ENCODE data around the gene PDRG1.

DNA sequence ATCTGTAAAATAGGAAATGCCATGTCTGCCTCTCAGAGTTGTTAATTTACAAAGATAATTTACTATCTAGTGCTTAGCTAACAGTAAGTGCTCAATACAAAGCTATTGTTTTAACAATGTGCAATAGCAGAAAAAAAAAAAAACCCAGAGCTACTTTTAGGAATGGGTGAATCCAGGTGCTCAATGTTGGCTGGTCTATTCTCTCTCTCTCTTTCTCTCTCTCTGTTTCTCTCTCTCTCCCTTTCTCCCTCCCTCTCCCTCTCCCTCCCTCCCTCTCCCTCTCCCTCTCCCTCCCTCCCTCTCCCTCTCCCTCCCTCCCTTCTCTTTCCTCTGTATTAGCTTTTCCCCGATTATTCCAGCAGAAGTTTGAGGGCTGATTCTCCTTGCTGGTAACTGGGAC lies 14.0 kb downstream of the PDRG1 start:
- TF ChIP-seq CTCF (IDR thresholded peaks at IDR 0.05) (no peak), HOXA7 (CRISPR knock-in tag; IDR thresholded peaks at IDR 0.05) (no peak), SMC3 (IDR thresholded peaks at IDR 0.05) (no peak), ZFP36 (IDR thresholded peaks at IDR 0.05; ENCODE audit: borderline replicate concordance, partially characterized antibody) (no peak), NR3C1 (IDR thresholded peaks at IDR 0.05) (no peak), ZNF302 (CRISPR knock-in tag; IDR thresholded peaks at IDR 0.05) (no peak), MYC (IDR thresholded peaks at IDR 0.05; ENCODE audit: borderline replicate concordance, low read length) (no peak), REST (IDR thresholded peaks at IDR 0.05) (no peak), POLR2A (IDR thresholded peaks at IDR 0.05; ENCODE audit: low read length) (no peak), MAX (IDR thresholded peaks at IDR 0.05) (no peak)
- TF ChIP-seq, protein P1, sequence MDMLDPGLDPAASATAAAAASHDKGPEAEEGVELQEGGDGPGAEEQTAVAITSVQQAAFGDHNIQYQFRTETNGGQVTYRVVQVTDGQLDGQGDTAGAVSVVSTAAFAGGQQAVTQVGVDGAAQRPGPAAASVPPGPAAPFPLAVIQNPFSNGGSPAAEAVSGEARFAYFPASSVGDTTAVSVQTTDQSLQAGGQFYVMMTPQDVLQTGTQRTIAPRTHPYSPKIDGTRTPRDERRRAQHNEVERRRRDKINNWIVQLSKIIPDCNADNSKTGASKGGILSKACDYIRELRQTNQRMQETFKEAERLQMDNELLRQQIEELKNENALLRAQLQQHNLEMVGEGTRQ (IDR thresholded peaks at IDR 0.05), result no peak
